Activated CD4-positive, alpha-beta T cell treated with anti-CD3 and anti-CD28 coated beads, Interleukin-2, amount 10 ng/mL, durations not matched to agents 7 days and 5 days (primary cell): ENCODE measurements around the gene TSPYL1. TPM values are rescaled to one million over a fixed set of nuclear protein-coding genes. Genes with fewer than 3 reads are reported as not detected.

Experiments used
- CTCF ChIA-PET: fragments of 350-600 bp; sonication (Branson Sonifier 250); formaldehyde crosslinking; loops from one replicate; lab custom pipeline; 2021; ENCODE audit warnings: antibody characterized with exemption; lab: Charles Lee
- POLR2A ChIA-PET: fragments of 350-600 bp; sonication (Branson Sonifier 250); formaldehyde crosslinking; loops from one replicate; lab custom pipeline; 2021; ENCODE audit warnings: antibody characterized with exemption; lab: Charles Lee
- DNase-seq: peaks from one replicate; pipeline ENCODE4 v3.0.0-alpha.2; 2020
- H3K27ac Mint-ChIP-seq: one replicate; pipeline ENCODE4 v1.8.0; 2021; ENCODE audit warnings: mild to moderate bottlenecking, moderate library complexity, mixed read lengths
- H3K27me3 Mint-ChIP-seq: one replicate; pipeline ENCODE4 v1.8.0; 2021; ENCODE audit warnings: mixed read lengths
- H3K36me3 Mint-ChIP-seq: one replicate; pipeline ENCODE4 v1.8.0; 2021; ENCODE audit warnings: low read depth, mixed read lengths
- H3K4me1 Mint-ChIP-seq: one replicate; pipeline ENCODE4 v1.8.0; 2021; ENCODE audit warnings: mixed read lengths
- H3K4me3 Mint-ChIP-seq: one replicate; pipeline ENCODE4 v1.8.0; 2021; ENCODE audit warnings: mild to moderate bottlenecking, moderate library complexity, mixed read lengths
- H3K9me3 Mint-ChIP-seq: one replicate; pipeline ENCODE4 v1.8.0; 2021; ENCODE audit warnings: mixed read lengths
- total RNA-seq, 2 experiments: library from RNA; stranded (reverse); gene quantifications; one replicate each; pipeline ENCODE4 v1.2.3, GENCODE V29; 2021

Gene TSPYL1
- total RNA-seq, 2 experiments from 2014 or later, result 37.8 to 39.4 TPM

DNA sequence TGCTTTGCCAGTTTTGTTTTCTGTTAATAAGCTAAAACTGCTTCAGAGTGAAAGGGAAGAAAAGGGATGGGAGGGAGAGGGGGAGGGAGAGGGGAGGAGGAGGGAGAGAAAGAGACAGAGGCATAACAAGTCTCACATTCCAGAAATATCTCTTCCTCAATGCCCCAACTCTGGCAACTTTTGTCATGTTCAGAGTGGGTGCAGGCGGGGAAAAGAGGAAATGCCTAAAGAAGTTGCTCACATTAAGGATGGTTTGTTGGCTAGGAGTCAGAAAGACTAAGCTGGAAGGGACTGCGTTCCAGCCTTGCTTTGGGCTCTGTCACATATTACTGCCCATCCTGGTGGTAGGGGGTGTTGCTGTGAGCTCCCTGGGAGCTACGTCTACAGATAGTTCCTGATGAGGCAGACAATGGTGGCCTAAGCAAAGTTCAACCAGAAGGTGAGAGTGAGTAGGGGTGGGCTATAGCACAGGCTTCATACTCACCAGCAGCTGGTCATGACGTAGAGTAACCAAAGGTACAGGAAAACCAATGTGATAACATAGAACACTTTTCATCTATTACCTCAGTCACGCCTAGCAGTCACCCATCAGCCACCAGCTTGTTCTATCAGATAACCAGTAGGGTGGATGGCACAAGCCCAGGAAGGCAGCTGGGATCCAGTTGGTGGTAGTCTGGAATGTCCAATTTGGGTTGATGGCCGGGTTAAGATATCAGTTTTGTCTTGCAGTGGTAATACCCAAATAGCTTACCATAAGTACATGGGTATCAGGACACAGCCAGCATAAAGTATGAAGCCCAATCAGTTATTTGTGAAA is 28.0 kb downstream of the TSPYL1 start:
- no peaks in the 10 kb centered on the region for H3K27me3 Mint-ChIP-seq
- ChIA-PET POLR2A (no interaction called here), CTCF (interaction anchor here (1.0 to 1.6 kb wide), 2 partner anchors 29 to 69 kb away, joined by 4 to 5 read pairs; no protein-coding TSS in a partner anchor)
- no peak overlapping the region for H3K4me3 Mint-ChIP-seq
- peak overlapping the region; percentile 71 for H3K27ac Mint-ChIP-seq
- peaks cover 20% of the 10 kb centered on the region for H3K36me3 Mint-ChIP-seq
- no peak for DNase-seq
- H3K4me1 Mint-ChIP-seq, result peaks cover 2% of the 10 kb centered on the region
- H3K9me3 Mint-ChIP-seq, result no peaks in the 10 kb centered on the region

DNA sequence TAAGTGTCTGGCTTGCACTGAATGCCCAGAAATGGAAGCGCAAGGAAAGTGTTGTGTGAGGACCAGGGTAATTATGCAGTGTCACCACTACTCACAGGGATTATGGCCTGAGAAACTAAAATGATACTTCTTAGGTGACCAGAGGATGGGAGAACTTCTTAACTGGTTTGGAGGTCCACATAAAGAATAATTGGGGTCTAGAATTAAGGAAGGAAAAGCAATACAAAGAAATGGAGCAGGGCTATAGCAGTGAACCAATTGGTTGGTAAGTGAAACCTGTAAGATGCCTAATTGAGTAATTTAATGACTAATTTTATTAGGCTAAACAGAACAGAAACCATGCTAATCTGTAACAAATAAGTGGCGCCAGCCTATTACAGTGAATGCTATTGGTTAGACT is 31.2 kb downstream of the TSPYL1 start:
- H3K9me3 Mint-ChIP-seq, result no peaks in the 10 kb centered on the region
- H3K4me3 Mint-ChIP-seq, result no peak overlapping the region
- no peaks in the 10 kb centered on the region for H3K27me3 Mint-ChIP-seq
- no peak for DNase-seq
- ChIA-PET CTCF (no interaction called here), POLR2A (no interaction called here)
- peaks cover 2% of the 10 kb centered on the region for H3K4me1 Mint-ChIP-seq
- no peak overlapping the region for H3K27ac Mint-ChIP-seq
- H3K36me3 Mint-ChIP-seq, result peaks cover 20% of the 10 kb centered on the region

DNA sequence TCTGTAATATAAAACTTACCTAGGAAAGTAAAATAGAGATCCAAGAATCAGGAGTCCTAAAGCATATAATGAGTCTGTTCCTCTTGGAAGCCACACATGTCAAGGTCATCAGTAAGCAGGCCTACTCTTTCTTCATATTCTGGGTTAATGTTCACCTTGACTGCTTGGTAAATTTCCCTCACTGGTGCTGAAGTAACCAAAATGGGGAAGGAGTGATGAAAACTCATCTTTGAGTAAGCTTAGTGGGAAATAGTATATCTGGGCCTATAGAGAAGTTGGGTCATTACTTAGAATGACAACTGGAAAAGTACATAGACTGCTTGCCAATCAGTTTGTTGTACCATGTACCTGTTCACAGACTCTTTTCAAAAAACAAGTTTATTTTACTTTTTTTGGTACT is 32.4 kb downstream of the TSPYL1 start:
- ChIA-PET POLR2A (no interaction called here), CTCF (no interaction called here)
- Mint-ChIP-seq H3K4me1 (peaks cover 2% of the 10 kb centered on the region), H3K27me3 (no peaks in the 10 kb centered on the region), H3K4me3 (no peak overlapping the region), H3K9me3 (no peaks in the 10 kb centered on the region), H3K27ac (no peak overlapping the region), H3K36me3 (peaks cover 18% of the 10 kb centered on the region)
- DNase-seq, result no peak

DNA sequence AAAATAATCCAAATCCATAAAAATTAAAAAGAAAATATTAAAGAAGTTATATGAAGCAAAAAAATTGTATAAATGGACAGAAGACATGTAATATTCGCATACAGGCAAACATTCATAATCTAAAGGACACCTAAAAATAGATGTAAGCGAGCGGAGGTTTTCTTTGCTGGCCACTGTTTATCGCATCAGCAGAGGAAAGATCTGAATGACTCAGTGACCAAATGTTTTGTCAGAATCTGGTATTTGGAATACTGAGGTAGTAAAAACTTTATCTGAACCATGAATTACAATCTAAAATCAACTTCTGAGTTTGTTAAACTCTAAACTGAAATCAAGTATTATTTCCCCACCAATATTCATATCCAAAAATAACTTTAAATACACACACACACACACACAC is 33.6 kb downstream of the TSPYL1 start:
- CTCF ChIA-PET, result interaction anchor here (0.5 kb wide), 1 partner anchor 184 kb away, joined by 4 read pairs; no protein-coding TSS in a partner anchor

DNA sequence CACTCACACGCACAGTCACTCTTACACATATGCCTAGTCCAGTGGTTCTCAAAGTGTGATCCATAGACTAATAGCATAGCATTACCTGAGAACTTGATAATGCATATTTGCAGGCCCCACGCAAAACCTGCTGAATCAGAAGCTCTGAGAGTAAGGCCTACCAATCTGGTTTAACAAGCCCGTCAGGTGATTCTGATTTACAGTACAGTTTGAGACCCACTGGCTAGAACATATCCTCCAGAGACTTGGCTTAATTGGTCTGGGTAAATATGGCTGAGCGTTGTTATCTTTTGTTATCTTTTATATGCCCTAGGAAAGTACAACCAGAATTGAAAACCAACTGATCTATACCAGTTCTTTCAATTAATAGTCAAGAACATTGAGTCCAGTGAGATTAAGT is 35.4 kb downstream of the TSPYL1 start:
- CTCF ChIA-PET, result no interaction called here
- H3K9me3 Mint-ChIP-seq, result no peaks in the 10 kb centered on the region

More for the DNA sequence above, 33.6 kb downstream of the TSPYL1 start:
- Mint-ChIP-seq H3K27me3 (no peaks in the 10 kb centered on the region), H3K36me3 (peaks cover 11% of the 10 kb centered on the region), H3K27ac (no peak overlapping the region), H3K4me3 (no peak overlapping the region), H3K9me3 (no peaks in the 10 kb centered on the region), H3K4me1 (peaks cover 2% of the 10 kb centered on the region)
- POLR2A ChIA-PET, result no interaction called here
- DNase-seq, result no peak

DNA sequence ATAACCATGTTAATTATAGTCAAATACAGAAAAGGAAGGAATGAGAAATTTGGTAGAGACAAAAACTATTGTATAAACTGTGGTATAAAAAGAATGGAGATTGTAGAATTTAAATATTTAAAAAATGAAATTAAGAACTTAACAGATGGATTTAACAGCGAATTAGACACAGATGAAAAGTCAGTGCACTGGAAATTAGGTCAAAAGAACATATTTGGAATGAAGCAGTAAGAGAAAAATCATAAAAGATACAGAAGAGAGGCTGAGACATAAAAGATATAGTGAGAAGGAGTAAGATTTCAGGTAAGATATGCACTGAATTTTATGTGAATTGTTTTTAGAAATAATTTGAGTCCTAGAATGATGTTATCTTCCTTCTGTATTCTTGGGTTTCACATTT is 39.9 kb downstream of the TSPYL1 start:
- H3K9me3 Mint-ChIP-seq, result no peaks in the 10 kb centered on the region
- CTCF ChIA-PET, result interaction anchor here (1.3 kb wide), 1 partner anchor 11 kb away, joined by 5 read pairs; no protein-coding TSS in a partner anchor
- H3K27ac Mint-ChIP-seq, result no peak overlapping the region

More for the DNA sequence above, 35.4 kb downstream of the TSPYL1 start:
- H3K4me3 Mint-ChIP-seq, result no peak overlapping the region
- peaks cover 2% of the 10 kb centered on the region for H3K4me1 Mint-ChIP-seq
- POLR2A ChIA-PET, result no interaction called here
- H3K27ac Mint-ChIP-seq, result no peak overlapping the region
- no peak for DNase-seq
- H3K36me3 Mint-ChIP-seq, result peaks cover 2% of the 10 kb centered on the region
- H3K27me3 Mint-ChIP-seq, result no peaks in the 10 kb centered on the region

DNA sequence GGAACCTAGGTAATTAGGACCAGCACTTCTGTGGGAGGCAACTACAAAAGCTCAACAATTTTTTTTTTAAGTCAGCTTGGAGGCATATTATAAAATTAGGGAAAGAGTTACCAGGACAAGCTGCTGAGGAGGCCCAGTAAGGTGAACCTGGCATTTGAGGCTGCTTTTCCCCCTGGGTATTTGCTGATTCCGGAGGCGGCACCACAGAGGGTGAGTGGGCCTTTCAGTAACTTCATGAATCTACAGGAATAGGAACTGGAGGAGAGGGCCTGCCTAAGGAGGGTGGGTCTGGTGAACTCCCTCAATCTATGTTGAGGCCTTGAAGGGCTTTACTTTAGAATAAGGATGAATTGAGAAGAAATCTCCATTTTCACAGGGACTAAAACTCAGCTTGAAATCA is 40.5 kb downstream of the TSPYL1 start:
- Mint-ChIP-seq H3K9me3 (no peaks in the 10 kb centered on the region), H3K4me1 (no peaks in the 10 kb centered on the region), H3K36me3 (no peaks in the 10 kb centered on the region), H3K27me3 (no peaks in the 10 kb centered on the region), H3K4me3 (no peak overlapping the region), H3K27ac (no peak overlapping the region)
- POLR2A ChIA-PET, result no interaction called here
- CTCF ChIA-PET, result interaction anchor here (1.3 kb wide), 1 partner anchor 10 kb away, joined by 5 read pairs; no protein-coding TSS in a partner anchor
- no peak for DNase-seq

More for the DNA sequence above, 39.9 kb downstream of the TSPYL1 start:
- no peak for DNase-seq
- no peaks in the 10 kb centered on the region for H3K36me3 Mint-ChIP-seq
- H3K4me3 Mint-ChIP-seq, result no peak overlapping the region
- POLR2A ChIA-PET, result no interaction called here
- no peaks in the 10 kb centered on the region for H3K4me1 Mint-ChIP-seq
- no peaks in the 10 kb centered on the region for H3K27me3 Mint-ChIP-seq

DNA sequence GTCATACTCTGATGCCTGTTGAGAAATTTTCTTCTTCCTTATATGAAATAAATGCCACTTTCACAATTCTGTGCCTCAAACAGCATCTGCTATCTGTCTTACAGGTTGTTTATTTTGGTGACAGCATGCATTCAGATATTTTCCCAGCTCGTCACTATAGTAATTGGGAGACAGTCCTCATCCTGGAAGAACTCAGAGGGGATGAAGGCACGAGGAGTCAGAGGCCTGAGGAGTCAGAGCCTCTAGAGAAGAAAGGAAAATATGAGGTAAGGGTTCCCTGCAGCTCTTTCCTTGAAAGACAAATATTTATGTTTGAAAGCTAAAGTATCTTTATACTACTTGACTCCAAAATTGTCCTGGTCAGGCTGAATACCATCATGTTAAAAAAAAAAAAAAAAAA is 41.6 kb downstream of the TSPYL1 start:
- POLR2A ChIA-PET, result no interaction called here
- no peak for DNase-seq
- Mint-ChIP-seq H3K4me1 (no peaks in the 10 kb centered on the region), H3K9me3 (no peaks in the 10 kb centered on the region), H3K36me3 (no peaks in the 10 kb centered on the region), H3K27me3 (no peaks in the 10 kb centered on the region), H3K4me3 (no peak overlapping the region), H3K27ac (no peak overlapping the region)
- CTCF ChIA-PET, result interaction anchor here (0.7 kb wide), 2 partner anchors 153 to 303 kb away, joined by 3 to 4 read pairs; no protein-coding TSS in a partner anchor

DNA sequence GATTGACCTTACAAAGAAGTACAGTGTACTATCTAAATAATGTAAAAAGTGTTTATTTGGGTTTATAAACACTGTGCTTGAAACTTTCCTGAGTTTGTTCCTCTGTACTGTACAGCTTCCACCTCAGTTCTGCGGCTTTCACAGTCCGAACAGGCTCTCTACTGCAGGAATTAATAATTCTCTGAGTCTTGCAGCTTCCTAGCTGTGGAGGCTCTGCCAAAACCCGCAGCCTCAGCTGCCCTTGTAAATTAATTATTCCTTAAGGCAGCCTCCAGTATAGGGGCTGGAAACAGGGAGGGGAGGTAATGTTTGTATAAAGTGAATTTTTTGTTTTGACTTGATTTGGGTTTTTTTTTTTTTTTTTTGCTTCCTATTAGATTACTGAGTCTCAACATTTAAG is 45.0 kb downstream of the TSPYL1 start:
- Mint-ChIP-seq H3K27me3 (no peaks in the 10 kb centered on the region), H3K27ac (no peak overlapping the region), H3K9me3 (no peaks in the 10 kb centered on the region), H3K4me1 (no peaks in the 10 kb centered on the region), H3K4me3 (no peak overlapping the region), H3K36me3 (no peaks in the 10 kb centered on the region)
- CTCF ChIA-PET, result interaction anchor here (0.7 kb wide), 1 partner anchor 119 kb away, joined by 3 read pairs; no protein-coding TSS in a partner anchor
- POLR2A ChIA-PET, result no interaction called here
- DNase-seq, result no peak

DNA sequence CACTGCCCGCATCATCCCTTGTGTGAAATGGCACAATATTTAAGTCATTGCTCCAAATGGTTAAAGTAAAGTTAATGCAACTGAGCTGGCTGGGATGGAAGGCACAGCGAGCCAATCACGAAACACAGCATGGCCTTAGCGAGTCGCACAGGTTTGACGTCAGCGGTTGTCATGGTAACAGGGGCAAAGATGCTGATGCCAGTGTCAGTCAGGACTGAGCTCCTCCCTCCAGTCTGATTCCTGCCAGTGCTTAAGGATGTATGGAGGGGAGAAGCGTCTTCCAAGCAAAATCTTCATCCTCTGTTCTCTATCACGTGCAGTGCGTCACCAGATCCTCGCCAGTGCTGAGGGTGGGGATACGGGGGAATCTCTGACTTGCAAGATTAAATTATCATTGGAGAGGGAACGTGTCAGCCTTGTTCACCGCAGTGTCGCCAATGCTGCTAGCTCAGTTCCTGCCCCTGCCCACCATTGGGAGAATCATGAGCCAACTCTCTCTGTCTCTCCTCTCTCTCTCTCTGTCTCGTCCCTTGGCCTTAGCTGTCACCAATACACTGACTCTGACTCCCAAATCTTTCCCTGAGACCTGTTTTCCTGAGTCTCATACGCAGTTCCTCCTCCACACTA is 50.3 kb downstream of the TSPYL1 start:
- Mint-ChIP-seq H3K27ac (peak overlapping the region; percentile 26), H3K36me3 (no peaks in the 10 kb centered on the region), H3K9me3 (no peaks in the 10 kb centered on the region), H3K27me3 (no peaks in the 10 kb centered on the region), H3K4me3 (no peak overlapping the region), H3K4me1 (no peaks in the 10 kb centered on the region)
- DNase-seq, result peak; percentile 19
- CTCF ChIA-PET, result interaction anchor here (1.1 to 1.4 kb wide), 2 partner anchors 10 to 11 kb away, joined by 4 to 5 read pairs; no protein-coding TSS in a partner anchor
- POLR2A ChIA-PET, result no interaction called here

Other genes starting within 250 kb of the TSPYL1 start
- under 1 TPM; 0.02 TPM for gene FRK, start 219.0 kb downstream of the TSPYL1 start, total RNA-seq
- gene NT5DC1, start 179.1 kb downstream of the TSPYL1 start, total RNA-seq, result 10 to 100 TPM; 30.2 to 31.7 TPM
- gene COL10A1, start 153.8 kb downstream of the TSPYL1 start, total RNA-seq, result not detected
- 10 to 100 TPM; 17.0 to 18.8 TPM for gene TSPYL4, start 25.9 kb downstream of the TSPYL1 start, total RNA-seq
- gene DSE, start 91.0 kb upstream of the TSPYL1 start, total RNA-seq, result 1 to 10 TPM; 3.6 to 4.2 TPM
- 10 to 100 TPM in 1 of 2 experiments, 1 to 10 TPM in 1; 7.7 to 10.3 TPM for gene CALHM6, start 181.4 kb upstream of the TSPYL1 start, total RNA-seq
- not detected for gene CALHM5, start 231.7 kb upstream of the TSPYL1 start, total RNA-seq